Endothelial cell of umbilical vein (primary cell): ENCODE data around the gene FUT4. TPM values are rescaled to one million over a fixed set of nuclear protein-coding genes. Genes with fewer than 3 reads are reported as not detected.

Experiments
- BruUV-seq: library from RNA; stranded (reverse); fragments of 400-500 nt; replicated peaks from 2 replicates; lab custom pipeline; 2021; lab: Mats Ljungman, UMichigan
- CTCF ChIA-PET: fragments of 300-600, 350-600 bp; sonication (Branson Sonifier 250); formaldehyde crosslinking; loops from one replicate; lab custom pipeline; 2021; ENCODE audit warnings: antibody characterized with exemption, inconsistent platforms; lab: Charles Lee
- POLR2A ChIA-PET: fragments of 300-600, 350-600 bp; sonication (Branson Sonifier 250); formaldehyde crosslinking; loops from one replicate; lab custom pipeline; 2021; ENCODE audit warnings: antibody characterized with exemption, inconsistent platforms; lab: Charles Lee
- DNase-seq: peaks from one replicate; pipeline ENCODE4 v3.0.0-alpha.2; 2011; ENCODE audit warnings: low read depth, low spot score
- FAIRE-seq: peaks from 2 replicates; lab custom pipeline; 2011; peaks lifted over from hg19 to GRCh38; lab: Jason Lieb, UNC
- H2AFZ ChIP-seq: 2 replicates; pipeline ENCODE4 v1.6.0; 2012; ENCODE audit warnings: low read depth, low read length, control low read depth, inconsistent platforms
- H3K27ac ChIP-seq: 2 replicates; pipeline ENCODE4 v1.5.1; 2011; ENCODE audit warnings: low read depth, mild to moderate bottlenecking, control low read depth, low read length, moderate library complexity; ENCODE audit not compliant: insufficient read depth
- H3K27me3 ChIP-seq, 2 experiments: 2 replicates each; pipeline versions ENCODE4 v1.6.0 to v1.6.1; 2011; ENCODE audit warnings: low read length in 2 of 2, mixed read lengths in 1 of 2; ENCODE audit not compliant: control insufficient read depth in 2 of 2, insufficient read depth in 2 of 2
- H3K36me3 ChIP-seq, 2 experiments: 2 replicates in 1 of 2; 3 replicates in 1 of 2; pipeline ENCODE4 v1.5.1; 2011; ENCODE audit warnings: low read length in 2 of 2, mild to moderate bottlenecking in 1 of 2, moderate library complexity in 1 of 2; ENCODE audit not compliant: control insufficient read depth in 2 of 2, insufficient read depth in 2 of 2; ENCODE audit errors: extremely low read depth in 1 of 2
- H3K4me1 ChIP-seq: 3 replicates; pipeline ENCODE4 v1.5.1; 2011; ENCODE audit warnings: mild to moderate bottlenecking, low read length; ENCODE audit not compliant: control insufficient read depth, insufficient read depth; ENCODE audit errors: extremely low read depth
- H3K4me2 ChIP-seq: 2 replicates; pipeline ENCODE4 v1.6.1; 2011; ENCODE audit warnings: low read length, control low read depth, mixed read lengths; ENCODE audit not compliant: insufficient read depth
- H3K4me3 ChIP-seq, 3 experiments: fragments of 200-600 bp in 1 of 3; sonication (generic), shearing (Covaris generic) in 1 of 3; replicated peaks in 1 of 3; 2 replicates each; pipeline ENCODE4 v1.5.1; 2011 to 2016; ENCODE audit warnings: control low read depth in 3 of 3, low read length in 3 of 3, mild to moderate bottlenecking in 2 of 3, inconsistent platforms in 1 of 3, low read depth in 1 of 3, moderate library complexity in 1 of 3; ENCODE audit not compliant: insufficient read depth in 1 of 3
- H3K79me2 ChIP-seq: 2 replicates; pipeline ENCODE4 v1.6.0; 2012; ENCODE audit warnings: low read length, inconsistent platforms; ENCODE audit not compliant: control insufficient read depth, insufficient read depth
- H3K9ac ChIP-seq: replicated peaks from 2 replicates; pipeline ENCODE3; 2011; ENCODE audit warnings: low read length, control low read depth; ENCODE audit not compliant: insufficient read depth; ENCODE audit errors: extremely low read depth
- H3K9me1 ChIP-seq: replicated peaks from 3 replicates; pipeline ENCODE4 v1.6.0; 2011; ENCODE audit warnings: mild to moderate bottlenecking, low read length; ENCODE audit not compliant: control insufficient read depth, insufficient read depth; ENCODE audit errors: extremely low read depth
- H3K9me3 ChIP-seq: replicated peaks from 2 replicates; pipeline ENCODE4 v1.5.1; 2012; ENCODE audit warnings: low read length, inconsistent platforms; ENCODE audit not compliant: control insufficient read depth, insufficient read depth
- H4K20me1 ChIP-seq: replicated peaks from 2 replicates; pipeline ENCODE3; 2011; ENCODE audit warnings: mild to moderate bottlenecking, low read length; ENCODE audit not compliant: control insufficient read depth, insufficient read depth; ENCODE audit errors: extremely low read depth
- EZH2 ChIP-seq: IDR thresholded peaks from 2 replicates; pipeline ENCODE4 v1.6.1; 2012; ENCODE audit warnings: borderline replicate concordance, low read depth, mild to moderate bottlenecking, moderate library complexity, low read length, inconsistent platforms; ENCODE audit not compliant: severe bottlenecking
- FOS ChIP-seq: IDR thresholded peaks from 2 replicates; pipeline ENCODE4 v1.6.1; 2011; ENCODE audit warnings: mild to moderate bottlenecking, low read length, moderate library complexity, borderline replicate concordance; ENCODE audit not compliant: insufficient read depth
- GATA2 ChIP-seq: IDR thresholded peaks from 2 replicates; pipeline ENCODE4 v1.7.0; 2011; ENCODE audit warnings: low read depth, mild to moderate bottlenecking, moderate library complexity, mixed read lengths, low read length; ENCODE audit not compliant: insufficient read length, insufficient read depth
- JUN ChIP-seq: IDR thresholded peaks from 2 replicates; pipeline ENCODE4 v1.6.1; 2011; ENCODE audit warnings: borderline replicate concordance, low read depth; ENCODE audit not compliant: insufficient read length, insufficient read depth
- MYC ChIP-seq: IDR thresholded peaks from one replicate; pipeline ENCODE4 v1.6.1; 2011; ENCODE audit warnings: mild to moderate bottlenecking, low read depth, low read length
- POLR2A ChIP-seq: IDR thresholded peaks from 2 replicates; pipeline ENCODE4 v1.6.1; 2012; ENCODE audit warnings: low read depth, mild to moderate bottlenecking, control low read depth, low read length
- POLR2AphosphoS5 ChIP-seq: IDR thresholded peaks from 2 replicates; pipeline ENCODE4 v1.6.1; 2012; ENCODE audit warnings: low read depth, mild to moderate bottlenecking, control low read depth, low read length, moderate library complexity; ENCODE audit not compliant: insufficient read depth
- dilution Hi-C: fragments of 300-500 bp; cut with MboI; formaldehyde crosslinking; loops from one replicate; pipeline ENCODE4 v1.15.0; 2019; ENCODE audit warnings: low sequenced_read_pairs; ENCODE audit not compliant: extremely low pct_ligation_motif_present
- intact Hi-C: fragments of 100-400 bp; cut with micrococcal nuclease; formaldehyde crosslinking; loops from one replicate; pipeline ENCODE4 v1.10.0; 2022
- polyA plus RNA-seq, 4 experiments: library from polyadenylated mRNA; depleted of rRNA in 3 of 4; stranded (reverse) in 3 of 4; unstranded in 1 of 4; fragments of >200 nt; gene quantifications; 2 replicates each; pipeline versions ENCODE4 v1.2.1 to v1.2.3, GENCODE V29; 2011 to 2012; ENCODE audit warnings: missing spikeins in 1 of 4
- total RNA-seq: library from RNA; stranded (reverse); gene quantifications from 2 replicates; pipeline ENCODE4 v1.2.3, GENCODE V29; 2021
- TF ChIP-seq, protein P1 (sequence below): IDR thresholded peaks from 2 replicates; pipeline ENCODE4 v1.6.1; 2011; ENCODE audit not compliant: insufficient read depth, insufficient read length
- TF ChIP-seq, protein P2 (sequence below), 2 donors: IDR thresholded peaks; 1 replicate in 1 of 2; 2 replicates in 1 of 2; pipeline ENCODE4 v1.5.1; 2011; ENCODE audit warnings: low read length in 2 of 2, mild to moderate bottlenecking in 2 of 2, moderate library complexity in 2 of 2, control low read depth in 1 of 2, inconsistent platforms in 1 of 2, low read depth in 1 of 2; ENCODE audit not compliant: insufficient read depth in 1 of 2; ENCODE audit errors: extremely low read depth in 1 of 2

Gene FUT4
- total and polyA plus RNA-seq, 2 donors (not counting 3 experiments of a cell fraction or from before 2014, with no cell fraction given), result 2.4 to 5.3 TPM

DNA sequence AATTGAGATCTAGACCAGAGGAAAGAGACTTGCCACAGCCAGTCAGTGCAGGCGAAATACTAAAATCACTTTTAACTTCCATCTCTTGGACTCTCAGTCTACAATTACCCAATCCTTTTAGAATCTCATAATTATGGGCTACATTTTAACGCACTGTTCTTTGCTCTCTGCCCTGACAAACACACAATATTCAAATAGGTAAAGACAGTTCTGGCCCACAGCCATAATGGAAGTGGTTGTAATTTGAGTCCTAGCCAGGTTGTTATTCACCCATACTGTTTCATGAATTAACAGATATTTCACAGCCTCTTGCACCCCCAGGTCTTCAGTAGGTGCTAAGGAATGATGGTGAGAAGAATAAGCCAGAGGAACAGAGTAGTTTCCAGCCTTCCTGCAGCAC, 30.6 kb upstream of the FUT4 start:
- ChIA-PET CTCF (interaction anchor here (1.0 to 2.1 kb wide), 8 partner anchors 8 to 617 kb away, joined by 3 to 17 read pairs (median 4); no protein-coding TSS in a partner anchor), POLR2A (no interaction called here)
- H3K4me1 ChIP-seq, result peaks cover 4% of the 10 kb centered on the region
- H3K36me3 ChIP-seq, result no peaks in the 10 kb centered on the region
- no peak for DNase-seq
- no TSS peak for BruUV-seq
- no peaks in the 10 kb centered on the region for H3K79me2 ChIP-seq
- TF ChIP-seq POLR2A (no peak), JUN (no peak), GATA2 (no peak)
- TF ChIP-seq, protein P1, sequence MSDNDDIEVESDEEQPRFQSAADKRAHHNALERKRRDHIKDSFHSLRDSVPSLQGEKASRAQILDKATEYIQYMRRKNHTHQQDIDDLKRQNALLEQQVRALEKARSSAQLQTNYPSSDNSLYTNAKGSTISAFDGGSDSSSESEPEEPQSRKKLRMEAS, result no peak
- intact Hi-C loops (no loop called here), dilution Hi-C loops (no loop called here)
- no peak overlapping the region for H3K27ac ChIP-seq
- FAIRE-seq, result no peak
- H4K20me1 ChIP-seq, result no peaks in the 10 kb centered on the region
- H3K27me3 ChIP-seq, result peaks cover 17 to 29% of the 10 kb centered on the region in 2 experiments
- H3K4me3 ChIP-seq, result no peak overlapping the region
- H2AFZ ChIP-seq, result no peak overlapping the region
- H3K9ac ChIP-seq, result no peak overlapping the region
- H3K9me3 ChIP-seq, result no peaks in the 10 kb centered on the region
- no peaks in the 10 kb centered on the region for H3K9me1 ChIP-seq
- H3K4me2 ChIP-seq, result no peak overlapping the region

DNA sequence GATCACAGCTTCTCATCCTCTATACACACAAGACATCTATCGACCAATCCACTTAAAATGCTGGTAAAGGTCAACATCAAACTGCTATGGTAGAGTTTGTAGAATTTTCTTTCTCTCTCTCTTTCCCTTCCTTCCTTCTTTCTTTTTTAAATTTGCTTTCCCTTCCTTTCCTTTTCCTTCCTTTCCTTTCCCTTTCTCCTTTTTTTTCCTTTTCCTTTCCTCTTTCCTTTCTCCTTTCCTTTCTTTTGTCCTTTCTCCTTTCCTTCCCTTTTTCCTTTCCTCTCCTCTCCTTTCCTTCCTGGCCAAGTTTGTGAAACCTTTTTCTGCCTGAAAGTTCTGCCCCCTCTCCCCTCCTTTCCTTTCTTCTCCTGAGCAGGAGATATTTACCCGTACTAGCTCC, 28.3 kb upstream of the FUT4 start:
- no peak overlapping the region for H3K4me2 ChIP-seq
- TF ChIP-seq, protein P2, sequence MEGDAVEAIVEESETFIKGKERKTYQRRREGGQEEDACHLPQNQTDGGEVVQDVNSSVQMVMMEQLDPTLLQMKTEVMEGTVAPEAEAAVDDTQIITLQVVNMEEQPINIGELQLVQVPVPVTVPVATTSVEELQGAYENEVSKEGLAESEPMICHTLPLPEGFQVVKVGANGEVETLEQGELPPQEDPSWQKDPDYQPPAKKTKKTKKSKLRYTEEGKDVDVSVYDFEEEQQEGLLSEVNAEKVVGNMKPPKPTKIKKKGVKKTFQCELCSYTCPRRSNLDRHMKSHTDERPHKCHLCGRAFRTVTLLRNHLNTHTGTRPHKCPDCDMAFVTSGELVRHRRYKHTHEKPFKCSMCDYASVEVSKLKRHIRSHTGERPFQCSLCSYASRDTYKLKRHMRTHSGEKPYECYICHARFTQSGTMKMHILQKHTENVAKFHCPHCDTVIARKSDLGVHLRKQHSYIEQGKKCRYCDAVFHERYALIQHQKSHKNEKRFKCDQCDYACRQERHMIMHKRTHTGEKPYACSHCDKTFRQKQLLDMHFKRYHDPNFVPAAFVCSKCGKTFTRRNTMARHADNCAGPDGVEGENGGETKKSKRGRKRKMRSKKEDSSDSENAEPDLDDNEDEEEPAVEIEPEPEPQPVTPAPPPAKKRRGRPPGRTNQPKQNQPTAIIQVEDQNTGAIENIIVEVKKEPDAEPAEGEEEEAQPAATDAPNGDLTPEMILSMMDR (IDR thresholded peaks at IDR 0.05; ENCODE audit: extremely low read depth in 1 of 2, insufficient read depth in 1 of 2, low read depth in 1 of 2, low read length in 2 of 2), result no peak
- TF ChIP-seq JUN (no peak), POLR2A (no peak), FOS (no peak), POLR2AphosphoS5 (no peak), EZH2 (no peak), GATA2 (no peak), MYC (no peak)
- TF ChIP-seq, protein P1, result no peak
- H3K36me3 ChIP-seq, result no peaks in the 10 kb centered on the region
- DNase-seq, result no peak
- CTCF ChIA-PET, result interaction anchor here (1.9 to 6.3 kb wide), 2 partner anchors 10 to 88 kb away, joined by 5 to 52 read pairs; no protein-coding TSS in a partner anchor
- no peaks in the 10 kb centered on the region for H4K20me1 ChIP-seq
- no TSS peak for BruUV-seq
- no peak overlapping the region for H3K9ac ChIP-seq
- H3K27me3 ChIP-seq, result peaks cover 17 to 24% of the 10 kb centered on the region in 2 experiments
- no peak for FAIRE-seq
- no peak overlapping the region for H3K27ac ChIP-seq
- dilution Hi-C loops (no loop called here), intact Hi-C loops (no loop called here)
- H3K9me3 ChIP-seq, result no peaks in the 10 kb centered on the region
- no peak overlapping the region for H3K4me3 ChIP-seq
- H3K9me1 ChIP-seq, result no peaks in the 10 kb centered on the region
- no peak overlapping the region for H2AFZ ChIP-seq
- H3K4me1 ChIP-seq, result peaks cover 4% of the 10 kb centered on the region
- H3K79me2 ChIP-seq, result no peaks in the 10 kb centered on the region
- POLR2A ChIA-PET, result no interaction called here
